GM18505 (cell line): Measurements from ENCODE around the gene DNAI1.

ENCODE experiments used
- ATAC-seq: cut with Tn5 transposase; IDR thresholded peaks from one replicate; pipeline ENCODE4 v1.9.1; 2021; ENCODE audit not compliant: unreplicated experiment
- POLR2A ChIP-seq: IDR thresholded peaks from 4 replicates; pipeline ENCODE4 v1.6.1; 2011; ENCODE audit warnings: borderline replicate concordance; ENCODE audit not compliant: insufficient read depth, insufficient read length; ENCODE audit errors: extremely low read depth

Gene DNAI1

GRCh38 chr9:34440017-34440416, 18.6 kb upstream of the DNAI1 start:
- TF ChIP-seq POLR2A: no peak

GRCh38 chr9:34442770-34443169, 15.8 kb upstream of the DNAI1 start:
- TF ChIP-seq POLR2A: no peak
- no peak for ATAC-seq

More at GRCh38 chr9:34440017-34440416, 18.6 kb upstream of the DNAI1 start:
- no peak for ATAC-seq

GRCh38 chr9:34443533-34443932, 15.1 kb upstream of the DNAI1 start:
- no peak for TF ChIP-seq POLR2A
- no peak for ATAC-seq

DNA sequence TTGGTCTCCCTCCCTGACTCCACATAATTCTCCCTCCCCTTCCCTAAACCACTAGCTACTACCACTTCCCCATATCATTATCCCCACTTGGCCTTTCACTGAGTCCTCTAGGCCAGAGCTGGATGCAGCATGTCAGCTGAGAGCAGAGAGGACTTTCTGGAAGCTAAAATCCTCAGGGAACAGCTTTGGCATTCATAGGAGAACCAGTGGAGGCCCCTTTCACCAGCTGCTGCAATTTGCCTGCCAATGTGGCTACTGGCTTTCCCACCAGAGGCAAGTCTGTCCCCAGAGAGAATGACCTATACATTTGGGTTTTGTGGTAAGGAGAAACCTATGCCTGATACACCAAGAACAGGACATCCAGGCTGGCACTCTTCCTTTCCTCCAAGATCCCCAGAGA, 14.6 kb upstream of the DNAI1 start:
- TF ChIP-seq POLR2A: no peak
- ATAC-seq: no peak

GRCh38 chr9:34446468-34446891, 12.1 kb upstream of the DNAI1 start:
- TF ChIP-seq POLR2A: no peak
- no peak for ATAC-seq

DNA sequence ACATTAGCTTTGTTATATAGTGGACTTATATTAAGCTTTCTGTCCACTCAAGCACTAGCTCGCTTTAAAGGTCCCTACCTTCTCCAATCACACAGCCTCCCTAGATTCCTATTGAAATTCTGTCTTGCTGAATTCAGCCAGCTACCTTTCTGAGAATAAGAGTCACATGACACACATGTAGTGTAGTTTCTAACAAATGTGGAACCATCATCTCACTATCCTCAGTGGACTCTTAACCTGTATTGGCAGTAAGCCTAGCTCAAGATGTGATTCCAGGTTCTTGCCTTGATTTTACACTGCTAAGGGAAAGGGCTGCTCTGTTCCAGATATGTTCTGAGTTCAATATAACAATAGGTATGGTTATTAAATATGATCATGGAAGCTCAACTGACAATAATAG, 11.7 kb upstream of the DNAI1 start:
- ATAC-seq: no peak
- TF ChIP-seq POLR2A: no peak

DNA sequence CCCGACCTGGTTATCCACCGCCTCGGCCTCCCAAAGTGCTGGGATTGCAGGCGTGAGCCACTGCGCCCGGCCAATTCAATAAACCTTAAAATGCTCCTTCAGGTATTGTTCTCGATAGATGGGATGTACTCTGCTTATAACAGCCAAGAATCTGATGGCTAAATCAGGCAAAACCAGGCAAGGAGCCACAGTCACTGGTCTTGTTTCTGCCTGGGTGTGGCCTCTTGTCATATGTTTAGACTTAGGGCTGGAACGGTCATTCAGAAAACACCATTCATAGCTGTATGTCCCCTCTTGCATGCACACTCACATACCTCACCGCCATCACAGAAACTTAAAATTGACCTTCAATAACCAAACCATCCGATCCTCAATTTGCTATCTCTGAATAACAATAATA, 8.0 kb upstream of the DNAI1 start:
- ATAC-seq: no peak
- TF ChIP-seq POLR2A: no peak

GRCh38 chr9:34451135-34451534, 7.5 kb upstream of the DNAI1 start:
- no peak for ATAC-seq
- TF ChIP-seq POLR2A: no peak

GRCh38 chr9:34451545-34451944, 7.1 kb upstream of the DNAI1 start:
- no peak for TF ChIP-seq POLR2A
- no peak for ATAC-seq

DNA sequence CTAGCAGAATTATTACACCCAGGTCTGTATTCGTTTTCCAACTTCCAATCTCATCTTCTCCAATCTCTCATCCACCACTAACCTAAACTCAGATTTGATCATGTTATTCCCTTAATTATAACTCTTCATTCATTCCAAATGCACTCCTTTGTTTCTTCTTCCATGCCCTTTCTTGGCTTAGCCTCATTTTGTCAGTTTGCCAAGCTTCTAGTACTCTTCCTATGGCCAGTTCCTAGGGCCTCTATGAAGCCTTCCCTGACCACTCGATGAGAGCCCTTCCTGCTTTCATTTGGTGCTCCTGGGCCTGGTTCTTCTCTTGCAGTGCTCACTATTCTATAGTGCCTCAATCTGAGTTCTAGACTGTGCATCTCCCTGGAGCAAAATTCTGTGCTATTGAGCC, 6.0 kb upstream of the DNAI1 start:
- TF ChIP-seq POLR2A: no peak
- no peak for ATAC-seq

DNA sequence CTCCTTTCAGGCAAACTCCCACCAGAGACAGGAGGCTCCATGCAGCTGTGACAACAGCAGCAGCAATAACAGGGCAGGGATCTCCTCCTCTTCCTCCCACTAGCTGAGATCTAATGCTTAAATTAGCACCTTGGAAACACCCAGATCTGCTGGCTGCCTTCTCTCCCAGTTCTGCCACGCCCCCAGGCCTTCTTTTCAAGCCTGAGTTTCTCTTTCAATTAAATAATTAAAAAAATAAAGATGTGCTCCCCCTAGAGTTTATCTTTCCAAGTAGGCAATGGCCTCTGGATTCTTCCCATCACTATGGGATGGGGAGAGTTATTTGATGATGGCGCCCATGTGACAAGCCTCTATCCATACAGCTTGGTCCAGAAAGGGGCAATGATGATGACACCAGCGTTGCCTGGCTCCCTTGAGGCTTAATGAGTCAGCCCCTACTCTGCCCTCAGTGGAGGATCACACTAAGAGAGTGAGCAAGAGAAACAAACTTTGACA, 4.0 kb upstream of the DNAI1 start:
- no peak for ATAC-seq
- TF ChIP-seq POLR2A: no peak

GRCh38 chr9:34456151-34456550, 2.5 kb upstream of the DNAI1 start:
- no peak for TF ChIP-seq POLR2A
- no peak for ATAC-seq

GRCh38 chr9:34456746-34457145, 1.9 kb upstream of the DNAI1 start:
- TF ChIP-seq POLR2A: no peak
- ATAC-seq: no peak

DNA sequence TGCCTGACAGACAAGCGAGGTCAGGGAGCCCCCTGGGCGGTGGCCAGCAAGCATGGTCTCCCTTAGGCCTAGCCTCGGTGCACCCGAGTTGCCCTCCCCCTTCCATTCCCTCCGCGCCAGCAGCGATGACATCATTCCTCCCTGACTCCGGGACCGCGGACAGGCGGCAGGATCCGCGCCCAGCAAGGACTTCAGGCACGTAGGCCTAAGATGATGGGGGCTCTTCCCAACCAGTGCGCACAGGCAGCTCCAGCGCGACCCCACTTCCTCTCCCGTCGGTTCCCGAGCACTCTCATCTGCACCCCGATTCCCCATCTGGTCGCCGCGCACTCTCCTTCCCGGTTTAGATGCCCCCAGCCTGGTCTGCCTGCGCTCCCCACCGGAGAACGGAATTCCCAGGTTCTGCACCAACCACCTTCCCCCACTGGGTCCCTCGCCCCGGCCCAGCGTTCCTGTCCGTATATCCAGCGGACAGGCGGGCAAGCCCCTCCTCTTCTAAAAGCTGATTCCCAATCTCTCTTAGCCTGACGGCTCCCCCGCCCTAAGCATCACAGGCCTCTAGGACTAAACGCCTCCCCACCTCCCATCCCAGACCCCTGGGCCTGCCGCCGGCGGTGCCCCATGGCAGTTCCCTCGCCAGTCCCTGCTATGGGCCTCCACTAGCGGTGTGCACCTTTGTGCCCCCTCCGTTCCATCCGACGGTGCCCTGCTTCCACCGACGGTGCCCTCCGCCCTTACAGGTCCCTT, 1.2 kb upstream of the DNAI1 start:
- ATAC-seq: no peak

More for the DNA sequence above, 1.2 kb upstream of the DNAI1 start:
- no peak for TF ChIP-seq POLR2A
